ENCODE results near the gene RBM24. TPM values are rescaled to one million over a fixed set of nuclear protein-coding genes. Genes with fewer than 3 reads are reported as not detected.
A peak's percentile ranks its signal among the peaks of the same experiment; 100 is the strongest.

The RBM24 gene
- total RNA-seq, 6 donors from 2014 or later: 0.26 to 6.7 (median 1.0) TPM; not detected in 1

DNA sequence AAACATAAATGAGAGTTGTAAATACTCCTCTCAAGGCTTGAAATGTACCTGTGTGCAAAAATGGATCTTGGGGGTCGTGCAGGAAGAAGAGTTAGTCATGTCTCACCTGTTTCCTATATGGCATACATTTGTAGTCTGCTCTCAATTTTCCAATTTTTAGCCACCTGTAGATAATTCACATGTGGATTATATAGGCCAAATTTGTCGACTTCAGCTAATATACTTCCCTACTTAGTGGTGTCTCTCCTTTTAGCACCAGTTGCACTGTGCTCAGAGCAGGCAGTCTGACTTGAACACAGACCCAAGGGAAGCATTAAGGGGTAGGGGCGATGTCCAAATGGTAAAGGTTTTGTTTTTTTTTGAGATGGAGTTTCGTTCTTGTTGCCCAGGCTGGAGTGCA lies 1.9 kb downstream of the RBM24 start:
- TF ChIP-seq EP300 (IDR thresholded peaks at IDR 0.05) (no peak), POLR2AphosphoS5 (IDR thresholded peaks at IDR 0.05) (no peak), CTCF (IDR thresholded peaks at IDR 0.05) (no peak), POLR2A (IDR thresholded peaks at IDR 0.05) (no peak)
- ATAC-seq (ENCODE audit: low FRiP score in 2 of 2) (no peak), DNase-seq (no peak)
- Histone ChIP-seq H3K4me3 (no peak overlapping the region), H3K4me1 (peaks cover 14 to 22% (median 16%) of the 10 kb centered on the region in 4 donors), H3K27me3 (peaks cover 0 to 22% (median 14%) of the 10 kb centered on the region in 4 donors), H3K36me3 (no peaks in the 10 kb centered on the region), H3K9me3 (no peaks in the 10 kb centered on the region), H3K27ac (no peak overlapping the region)
- 95 to 97% methylated on average over 4 of the region's 4 CpGs for WGBS, 2 donors

- H3K36me3 ChIP-seq: no peaks in the 10 kb centered on the region
- no peaks in the 10 kb centered on the region for H3K9me3 ChIP-seq
- H3K4me1 ChIP-seq: peaks cover 0 to 6% (median 2%) of the 10 kb centered on the region in 4 donors
- H3K27me3 ChIP-seq: no peaks in the 10 kb centered on the region
- WGBS, 2 donors: 48 to 70% methylated on average over 11 to 13 of the region's 13 CpGs
- H3K4me3 ChIP-seq: peak overlapping the region in 1 of 4 donors; percentile 11
- ATAC-seq (ENCODE audit: low FRiP score in 2 of 2) (peak; percentile 60 to 93), DNase-seq (peak in 1 of 2 donors; percentile 93)
- TF ChIP-seq EP300 (IDR thresholded peaks at IDR 0.05): peak in 2 of 4 donors; percentile 50 to 80
- peak in 1 of 2 donors; percentile 69 for TF ChIP-seq POLR2AphosphoS5 (IDR thresholded peaks at IDR 0.05)
- no peak for TF ChIP-seq CTCF (IDR thresholded peaks at IDR 0.05)
- H3K27ac ChIP-seq: no peak overlapping the region
Measured at GRCh38 chr6:17289630-17290061, 8.5 kb downstream of the RBM24 start.

DNA sequence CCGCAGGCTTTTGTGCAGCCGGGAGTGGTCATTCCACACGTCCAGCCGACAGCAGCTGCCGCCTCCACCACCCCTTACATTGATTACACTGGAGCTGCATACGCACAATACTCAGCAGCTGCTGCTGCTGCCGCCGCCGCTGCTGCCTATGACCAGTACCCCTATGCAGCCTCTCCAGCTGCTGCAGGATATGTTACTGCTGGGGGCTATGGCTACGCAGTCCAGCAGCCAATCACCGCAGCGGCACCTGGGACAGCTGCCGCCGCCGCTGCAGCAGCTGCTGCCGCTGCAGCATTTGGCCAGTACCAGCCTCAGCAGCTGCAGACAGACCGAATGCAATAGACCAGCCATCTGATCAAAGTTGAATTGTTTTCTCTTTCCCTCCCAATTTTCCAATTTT lies 10.6 kb downstream of the RBM24 start:
- H3K27ac ChIP-seq: no peak overlapping the region
- TF ChIP-seq POLR2AphosphoS5 (IDR thresholded peaks at IDR 0.05) (no peak), CTCF (IDR thresholded peaks at IDR 0.05) (no peak), EP300 (IDR thresholded peaks at IDR 0.05) (no peak), POLR2A (IDR thresholded peaks at IDR 0.05) (no peak)
- H3K9me3 ChIP-seq: no peaks in the 10 kb centered on the region
- DNase-seq: peak in 1 of 2 donors; percentile 60
- no peak for ATAC-seq (ENCODE audit: low FRiP score in 2 of 2)
- no peaks in the 10 kb centered on the region for H3K27me3 ChIP-seq
- peaks cover 0 to 6% (median 2%) of the 10 kb centered on the region in 4 donors for H3K4me1 ChIP-seq
- no peak overlapping the region for H3K4me3 ChIP-seq
- WGBS, 2 donors: 83 to 87% methylated on average over 14 to 17 of the region's 17 CpGs
- H3K36me3 ChIP-seq: no peaks in the 10 kb centered on the region

- H3K4me3 ChIP-seq: no peak overlapping the region
- H3K36me3 ChIP-seq: no peaks in the 10 kb centered on the region
- H3K27ac ChIP-seq: no peak overlapping the region
- H3K27me3 ChIP-seq: no peaks in the 10 kb centered on the region
- no peaks in the 10 kb centered on the region for H3K9me3 ChIP-seq
- TF ChIP-seq POLR2A (IDR thresholded peaks at IDR 0.05) (no peak), POLR2AphosphoS5 (IDR thresholded peaks at IDR 0.05) (no peak), CTCF (IDR thresholded peaks at IDR 0.05) (no peak), EP300 (IDR thresholded peaks at IDR 0.05) (no peak)
- WGBS, 2 donors: 90 to 91% methylated on average over 5 of the region's 5 CpGs
- DNase-seq: no peak
- ATAC-seq (ENCODE audit: low FRiP score in 2 of 2): no peak
- peaks cover 0 to 6% (median 2%) of the 10 kb centered on the region in 4 donors for H3K4me1 ChIP-seq
Measured at GRCh38 chr6:17292600-17293133, 11.5 kb downstream of the RBM24 start.

DNA sequence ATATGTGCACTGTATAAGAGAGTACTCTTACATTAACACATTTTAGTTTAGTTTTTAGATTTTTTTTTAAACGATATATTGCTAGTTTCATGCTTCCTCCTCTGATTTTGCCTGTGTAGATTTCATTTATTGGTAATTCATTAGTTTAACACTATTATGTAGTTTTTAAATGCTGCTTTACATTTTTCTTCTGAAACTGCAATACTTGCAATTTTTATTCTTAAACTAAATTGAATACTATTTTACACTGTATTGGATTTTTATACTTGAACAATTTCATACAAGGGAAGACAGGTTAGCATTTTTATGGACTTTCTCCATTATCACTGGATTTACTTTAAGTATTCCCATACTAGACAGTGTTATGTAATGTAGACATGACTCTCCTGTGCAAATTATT lies 12.2 kb downstream of the RBM24 start:
- TF ChIP-seq EP300 (IDR thresholded peaks at IDR 0.05): no peak
- no peak for TF ChIP-seq POLR2A (IDR thresholded peaks at IDR 0.05)
- TF ChIP-seq POLR2AphosphoS5 (IDR thresholded peaks at IDR 0.05): no peak
- no peak for TF ChIP-seq CTCF (IDR thresholded peaks at IDR 0.05)
- WGBS, 2 donors: 89 to 92% methylated on average over 1 of the region's 1 CpG

More for the DNA sequence above, 12.2 kb downstream of the RBM24 start:
- Histone ChIP-seq H3K9me3 (no peaks in the 10 kb centered on the region), H3K27ac (no peak overlapping the region), H3K36me3 (no peaks in the 10 kb centered on the region), H3K27me3 (no peaks in the 10 kb centered on the region), H3K4me1 (peaks cover 0 to 6% (median 2%) of the 10 kb centered on the region in 4 donors), H3K4me3 (no peak overlapping the region)
- DNase-seq: no peak
- ATAC-seq (ENCODE audit: low FRiP score in 2 of 2): no peak
